ENCODE results near the gene UBL7. TPM values are rescaled to one million over a fixed set of nuclear protein-coding genes. Genes with fewer than 3 reads are reported as not detected.
A peak's percentile ranks its signal among the peaks of the same experiment; 100 is the strongest.

The UBL7 gene
- polyA plus RNA-seq, 3 donors = 65.0 to 71.4 (median 69.2) TPM

DNA sequence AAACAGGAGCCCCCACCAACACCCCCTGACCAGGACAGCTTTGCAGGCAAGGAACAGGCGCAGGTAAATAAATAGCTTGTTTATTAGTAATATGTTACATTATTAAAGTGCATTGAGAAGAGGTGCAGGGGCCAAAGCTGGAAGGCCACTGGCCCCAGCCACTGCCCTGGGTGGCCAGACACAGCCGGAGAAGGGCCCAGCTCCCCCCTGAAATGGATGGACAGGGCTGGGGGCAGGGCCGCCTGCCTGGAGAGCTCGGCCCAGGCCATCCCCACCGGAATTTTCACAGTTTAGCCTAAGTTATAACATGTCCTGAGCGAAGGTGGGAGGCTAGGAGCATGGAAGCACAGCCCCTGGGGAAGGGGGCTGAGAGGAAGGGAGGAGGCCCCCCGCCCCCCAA, 51.7 kb downstream of the UBL7 start:
- no peak for DNase-seq (ENCODE audit: low read depth in 3 of 3, low spot score in 2 of 3)

DNA sequence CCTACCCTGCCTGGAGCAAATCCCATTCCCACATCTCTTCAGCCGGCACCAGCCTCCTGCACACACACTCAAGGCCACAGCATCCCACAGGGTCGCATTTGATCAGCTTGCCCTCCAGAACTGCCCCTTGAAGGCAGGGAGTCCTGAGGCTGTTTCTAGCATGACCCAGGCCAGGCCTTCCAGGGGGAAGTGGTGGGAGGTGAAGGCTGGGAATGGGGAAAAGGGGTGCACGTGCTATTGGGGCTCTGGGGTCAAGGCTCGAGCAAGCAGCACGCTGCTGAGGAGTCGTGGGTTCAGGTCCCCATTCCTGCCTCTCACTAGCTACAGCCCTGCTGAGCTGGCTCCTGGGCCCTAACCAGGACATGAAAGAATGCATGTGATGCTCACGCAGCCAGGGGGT, 52.1 kb downstream of the UBL7 start:
- no peak for DNase-seq (ENCODE audit: low read depth in 3 of 3, low spot score in 2 of 3)

DNA sequence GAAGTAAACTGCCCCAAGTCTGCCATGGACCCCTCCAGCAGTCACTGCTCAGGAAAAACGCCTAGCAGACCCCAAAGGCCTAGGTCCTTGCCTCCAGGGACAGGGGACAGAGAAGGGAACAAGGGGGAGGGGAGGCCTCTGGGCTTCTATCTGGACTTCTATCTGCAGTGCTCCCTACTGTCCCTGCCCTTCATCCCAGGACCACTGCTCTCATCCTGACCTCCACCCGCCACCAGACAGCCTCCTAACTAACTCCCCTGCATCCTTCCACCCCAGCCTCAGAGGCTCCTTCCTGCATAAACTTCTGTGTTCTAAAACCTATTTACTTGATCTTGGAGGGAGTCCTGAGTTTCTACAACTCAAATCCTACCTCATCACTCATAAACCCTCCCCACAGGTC, 52.6 kb downstream of the UBL7 start:
- no peak for DNase-seq (ENCODE audit: low read depth in 3 of 3, low spot score in 2 of 3)

DNA sequence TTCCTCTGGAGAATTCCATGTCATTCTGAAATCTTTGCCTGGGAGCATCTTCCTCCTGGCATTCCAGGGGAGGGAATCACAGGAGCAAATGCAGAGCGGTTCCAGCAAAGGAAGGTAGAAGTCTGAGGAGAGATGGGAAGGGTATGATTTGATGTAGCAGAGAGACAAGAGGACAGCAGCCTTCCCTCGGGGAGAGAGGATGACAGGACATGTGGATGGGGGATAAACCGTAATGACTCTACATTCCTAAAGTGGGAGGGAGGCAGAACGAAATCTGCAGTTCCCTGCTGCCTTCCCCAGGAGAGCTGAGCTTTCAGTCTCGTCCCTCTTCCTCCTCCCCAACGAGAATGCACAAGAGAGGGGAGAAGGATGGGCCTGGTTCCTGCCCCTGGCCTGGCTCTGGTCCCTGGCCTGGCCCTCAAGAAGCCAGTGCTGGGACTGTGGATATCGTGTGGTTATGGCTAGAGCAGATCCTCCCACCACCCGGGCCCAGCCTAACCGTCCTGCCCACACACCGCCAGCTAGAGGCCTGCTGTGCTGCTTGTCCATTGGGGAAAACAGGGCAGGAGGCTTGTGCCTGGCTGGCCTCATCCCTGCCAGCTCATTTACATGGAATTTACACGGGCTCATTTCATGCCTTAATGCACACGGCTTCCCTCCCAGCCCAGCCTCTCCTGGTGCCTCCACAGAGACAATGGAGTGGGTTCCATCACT, 53.8 kb downstream of the UBL7 start:
- DNase-seq (ENCODE audit: low read depth in 3 of 3, low spot score in 2 of 3) = peak in 2 of 3 donors; percentile 45 to 47

DNA sequence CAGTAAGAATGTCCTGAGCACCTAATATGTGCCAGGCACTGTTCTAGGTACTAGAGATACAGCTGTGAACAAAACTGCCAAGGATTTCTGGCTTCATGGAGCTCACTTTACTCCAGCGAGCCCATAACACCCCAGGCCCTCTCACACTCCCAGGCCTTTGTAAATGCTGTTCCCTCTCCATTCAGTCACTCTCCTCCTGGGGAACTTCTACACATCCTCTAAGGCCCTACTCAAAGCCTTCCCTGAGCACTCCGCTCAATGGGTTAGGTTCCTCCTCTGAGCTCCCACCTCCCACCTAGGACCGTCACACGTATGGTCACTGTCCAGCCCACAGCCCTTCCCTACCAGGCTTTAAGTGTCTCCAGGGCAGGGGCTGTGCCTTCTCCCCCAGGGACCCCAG, 54.4 kb downstream of the UBL7 start:
- no peak for DNase-seq (ENCODE audit: low read depth in 3 of 3, low spot score in 2 of 3)

DNA sequence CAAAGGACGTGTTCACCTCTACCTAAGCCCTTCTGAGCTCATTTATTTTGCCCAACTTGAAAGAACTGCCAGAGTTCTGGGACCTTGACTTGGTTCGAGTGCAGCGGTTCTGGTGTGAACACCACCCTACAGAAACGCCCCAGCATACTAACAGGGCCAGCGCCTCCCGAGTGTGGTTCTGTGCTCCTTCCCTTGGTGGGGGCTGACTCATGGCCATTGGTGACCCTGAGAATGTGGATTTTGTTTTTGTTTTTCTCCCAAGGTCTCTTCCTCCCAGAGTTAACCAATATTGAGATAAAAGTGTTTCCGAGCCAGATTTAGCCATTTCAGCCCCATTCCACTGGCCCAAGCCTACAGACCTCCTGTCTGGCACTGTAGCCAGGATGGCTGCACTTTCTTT, 55.1 kb downstream of the UBL7 start:
- no peak for DNase-seq (ENCODE audit: low read depth in 3 of 3, low spot score in 2 of 3)

DNA sequence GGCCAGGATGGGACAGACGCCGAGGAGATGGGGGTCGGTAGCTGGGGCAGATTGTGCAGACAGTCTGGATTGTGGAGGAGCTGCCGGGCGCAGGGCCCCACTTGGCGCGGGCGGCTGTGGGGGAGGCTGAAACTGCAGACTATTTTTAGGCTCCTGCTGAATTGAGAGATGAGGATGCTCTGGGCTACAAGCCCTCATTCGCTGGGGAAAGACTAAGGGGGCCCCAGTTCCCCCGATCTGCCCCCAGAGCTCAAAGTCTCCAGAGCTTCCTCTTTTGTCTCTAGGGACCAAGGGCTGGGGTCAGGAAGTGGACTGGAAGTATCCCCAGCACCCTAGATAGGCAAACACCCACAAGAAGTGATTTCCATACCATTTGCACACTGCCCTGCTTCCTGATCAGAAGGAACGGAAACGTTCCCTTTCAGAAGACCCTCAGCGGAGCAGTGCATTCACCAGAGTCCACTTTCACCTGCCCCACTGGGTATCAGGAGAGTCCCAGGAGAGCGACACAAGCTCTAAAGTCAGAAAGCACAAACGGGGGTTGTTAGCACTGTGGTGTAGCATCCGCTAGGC, 56.9 kb downstream of the UBL7 start:
- no peak for DNase-seq (ENCODE audit: low read depth in 3 of 3, low spot score in 2 of 3)

DNA sequence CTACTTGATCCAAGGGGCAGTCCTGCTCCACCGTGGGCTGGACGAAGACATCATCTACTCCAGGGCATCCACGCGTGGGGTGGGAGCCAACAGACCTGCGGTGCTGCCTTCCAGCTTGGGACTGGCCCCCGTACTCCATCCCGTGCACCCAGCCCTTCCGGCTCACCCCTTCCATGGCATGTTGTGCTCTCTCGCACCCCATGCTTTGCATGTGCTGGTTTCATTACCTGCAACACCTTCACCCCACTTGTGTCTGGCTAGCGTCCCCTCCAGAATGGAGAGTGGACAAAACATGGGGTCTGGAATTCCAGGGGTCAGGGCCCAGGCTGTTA, 57.4 kb downstream of the UBL7 start:
- DNase-seq (ENCODE audit: low read depth in 3 of 3, low spot score in 2 of 3) = no peak

DNA sequence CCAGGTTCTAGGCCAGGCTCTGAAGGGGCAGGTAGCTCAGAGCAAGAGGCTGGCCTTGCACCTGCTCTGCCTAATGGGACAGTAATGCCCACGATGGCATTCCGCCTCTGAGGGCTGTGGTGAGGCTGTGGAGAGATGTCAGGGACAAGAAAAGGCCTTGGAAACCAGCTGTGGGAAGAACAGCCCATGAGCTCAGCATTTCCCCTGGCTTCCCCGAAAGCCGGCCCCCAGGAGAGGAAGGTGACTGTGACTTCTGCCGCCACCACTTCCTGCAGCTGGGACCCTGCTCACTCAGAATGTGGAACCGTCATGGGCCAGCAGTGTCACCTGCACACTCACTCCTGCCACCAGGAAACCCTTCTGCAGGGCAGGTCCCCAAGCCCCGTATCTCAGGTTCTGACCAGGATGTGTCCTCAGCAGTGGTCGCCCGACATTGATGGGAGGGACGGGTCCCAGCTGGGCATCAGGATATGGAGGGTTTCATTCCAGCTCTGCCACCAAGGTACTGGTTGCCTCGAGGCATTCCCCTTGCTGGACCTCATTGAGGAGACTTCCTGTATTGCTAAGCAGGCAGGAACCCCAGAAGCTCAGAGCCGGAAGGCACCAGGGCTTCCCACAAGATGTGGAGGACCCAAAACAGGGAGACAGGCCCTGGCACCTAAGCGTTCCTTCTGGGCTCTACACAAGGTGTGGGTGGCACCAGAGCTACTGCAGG, 57.9 kb downstream of the UBL7 start:
- DNase-seq (ENCODE audit: low read depth in 3 of 3, low spot score in 2 of 3) = no peak

DNA sequence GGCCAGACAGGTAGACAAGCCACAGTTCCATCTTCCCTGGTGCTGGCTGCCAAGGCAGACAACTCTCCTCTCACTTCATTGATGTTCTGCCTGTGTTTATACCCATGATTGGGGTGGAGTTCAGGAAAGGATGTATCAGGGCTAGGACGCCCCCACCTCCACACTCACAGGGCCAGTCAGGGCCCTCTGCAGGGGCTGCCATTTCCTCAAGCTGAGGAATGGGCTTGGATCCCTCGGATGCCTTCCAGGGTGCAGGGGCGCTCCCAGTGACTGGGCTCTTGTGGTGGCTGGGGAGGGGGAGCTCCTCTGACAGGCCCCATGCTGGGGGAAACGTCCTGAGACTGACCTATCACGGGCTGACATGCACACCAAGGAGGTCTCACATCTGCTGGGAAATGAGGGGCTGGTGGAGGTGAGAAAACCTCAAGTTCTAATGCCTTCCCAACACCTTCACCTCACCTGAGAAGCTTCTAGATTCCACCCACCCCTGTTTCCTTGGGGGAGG, 58.6 kb downstream of the UBL7 start:
- no peak for DNase-seq (ENCODE audit: low read depth in 3 of 3, low spot score in 2 of 3)

DNA sequence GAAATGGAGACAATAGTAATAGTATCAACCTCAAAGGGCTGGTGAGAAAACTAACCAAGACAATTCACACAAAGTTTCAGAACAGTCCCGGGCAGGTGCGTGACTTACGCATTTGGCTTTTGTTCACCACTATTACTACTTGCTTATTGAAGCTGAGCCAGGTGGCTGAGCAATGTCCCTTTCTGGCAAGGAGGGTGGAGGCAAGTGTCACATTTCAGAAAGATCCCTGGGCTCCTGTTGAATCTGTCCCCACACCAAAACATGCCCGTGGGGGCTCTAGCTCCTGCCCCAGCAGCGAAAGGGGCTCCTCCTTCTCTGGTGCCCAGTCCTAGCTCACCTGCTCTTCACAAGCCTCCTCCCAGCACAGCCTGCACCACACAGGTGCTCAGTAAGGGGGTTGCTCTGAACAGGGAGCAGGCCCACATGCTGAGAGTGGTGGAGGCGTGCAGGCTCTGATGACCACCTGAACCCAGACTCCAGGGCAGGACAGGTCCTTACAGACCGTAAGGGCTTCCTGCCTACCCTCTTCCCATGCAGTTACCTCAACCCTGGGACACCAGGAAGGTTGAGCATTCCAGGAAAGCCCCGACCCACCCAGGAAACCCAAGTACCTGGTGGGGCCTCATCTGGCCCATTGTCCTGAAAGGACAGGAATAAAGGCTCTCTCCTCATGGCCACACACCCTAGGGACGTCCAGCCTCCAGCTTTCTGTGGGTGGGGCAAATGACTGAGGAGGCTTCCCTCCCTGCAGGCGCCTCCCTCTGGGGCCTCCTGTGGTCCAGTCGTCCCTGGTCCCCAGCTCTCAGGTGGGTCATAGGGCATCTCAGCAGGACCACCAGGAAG, 59.8 kb downstream of the UBL7 start:
- DNase-seq (ENCODE audit: low read depth in 3 of 3, low spot score in 2 of 3) = no peak

DNA sequence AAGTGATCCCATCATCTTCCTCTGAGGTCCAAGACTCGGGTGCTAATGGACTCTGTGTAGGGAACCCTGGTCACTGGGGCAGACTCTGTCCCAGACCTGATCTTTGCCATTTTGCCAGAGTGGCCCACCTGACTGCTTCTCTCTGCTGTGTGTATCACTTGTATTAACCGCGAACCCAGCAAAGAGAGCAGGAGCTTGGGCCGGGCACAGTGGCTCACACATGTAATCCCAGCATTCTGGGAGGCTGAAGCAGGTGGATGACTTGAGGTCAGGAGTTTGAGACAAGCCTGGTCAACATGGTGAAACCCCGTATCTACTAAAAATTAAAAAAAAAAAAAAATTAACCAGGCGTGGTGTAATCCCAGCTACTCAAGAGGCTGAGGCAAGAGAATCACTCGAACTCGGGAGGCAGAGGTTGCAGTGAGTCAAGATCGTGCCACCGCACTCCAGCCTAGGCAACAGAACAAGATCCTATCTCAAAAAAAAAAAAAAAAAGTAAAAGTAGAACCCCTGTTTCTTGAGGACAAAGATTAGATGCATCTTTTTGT, 60.6 kb downstream of the UBL7 start:
- no peak for DNase-seq (ENCODE audit: low read depth in 3 of 3, low spot score in 2 of 3)

DNA sequence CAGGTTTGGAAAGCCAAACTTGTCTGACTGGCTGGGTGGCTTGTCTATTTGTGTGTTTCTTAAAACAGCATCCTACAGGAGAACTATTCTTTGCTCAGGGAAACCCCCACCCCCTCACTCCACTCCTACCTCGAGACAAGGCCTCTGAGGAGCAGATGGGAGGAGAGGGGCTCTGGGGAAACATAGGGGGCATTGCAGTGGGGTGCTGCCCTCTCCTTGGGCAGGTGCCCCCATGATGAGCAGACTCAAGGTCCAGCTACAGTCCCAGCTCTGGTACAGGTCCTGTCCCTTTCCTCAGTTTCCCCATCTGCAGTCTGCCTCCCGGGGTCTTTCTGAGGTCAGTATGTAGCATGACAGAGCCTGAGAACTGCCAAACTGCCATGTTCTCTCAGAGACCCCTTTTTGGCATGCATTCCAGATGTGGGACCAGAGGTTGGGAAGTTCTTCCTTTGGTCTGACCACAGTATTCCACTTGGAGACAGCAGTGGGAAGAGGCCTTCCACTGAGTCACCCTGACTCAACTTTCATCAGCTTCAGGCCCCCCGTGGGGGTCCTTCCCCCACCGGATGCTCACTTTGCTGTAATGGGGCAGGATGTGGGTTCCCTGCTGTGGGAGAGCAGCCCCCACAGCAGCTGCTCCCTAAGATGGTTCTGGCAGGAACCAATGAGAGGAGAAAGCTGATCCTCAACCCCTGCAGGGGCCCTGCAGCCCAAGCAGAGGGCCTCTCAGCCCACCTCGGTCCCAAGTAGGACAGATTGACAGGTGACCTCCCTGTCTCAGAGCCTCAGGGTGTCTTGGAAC, 61.2 kb downstream of the UBL7 start:
- no peak for DNase-seq (ENCODE audit: low read depth in 3 of 3, low spot score in 2 of 3)

DNA sequence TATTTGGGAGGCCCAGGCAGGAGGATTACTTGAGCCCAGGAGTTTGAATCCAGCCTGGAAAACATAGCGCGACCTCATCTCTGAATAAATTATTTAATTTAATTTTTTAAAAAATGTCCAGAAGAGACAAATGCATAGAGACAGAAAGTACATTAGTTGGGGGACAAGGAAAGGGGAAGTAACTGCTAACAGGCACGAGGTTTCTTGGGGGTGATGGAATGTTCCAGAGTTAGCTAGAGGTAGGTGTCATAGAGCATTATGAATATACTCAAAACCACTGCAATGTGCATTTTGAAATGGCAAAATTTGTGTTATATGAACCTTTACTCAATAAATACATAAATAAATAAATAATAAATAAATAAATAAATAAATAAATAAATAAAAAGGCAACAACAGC, 61.9 kb downstream of the UBL7 start:
- no peak for DNase-seq (ENCODE audit: low read depth in 3 of 3, low spot score in 2 of 3)

DNA sequence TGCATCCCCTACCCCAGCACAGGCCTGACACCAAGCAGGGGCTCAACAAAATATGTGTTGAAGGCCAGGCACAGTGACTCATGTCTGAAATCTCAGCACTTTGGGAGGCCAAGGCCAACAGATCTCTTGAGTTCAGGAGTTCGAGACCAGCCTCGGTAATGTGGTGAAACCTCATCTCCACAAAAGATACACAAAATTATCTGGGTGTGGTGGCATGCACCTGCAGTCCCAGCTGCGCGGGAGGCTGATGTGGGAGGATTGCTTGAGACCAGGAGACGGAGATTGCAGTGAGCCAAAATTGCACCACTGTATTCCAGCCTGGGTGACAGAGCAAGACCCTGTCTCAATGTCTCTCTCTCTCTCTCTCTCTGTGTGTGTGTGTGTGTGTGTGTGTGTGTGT, 62.8 kb downstream of the UBL7 start:
- no peak for DNase-seq (ENCODE audit: low read depth in 3 of 3, low spot score in 2 of 3)

DNA sequence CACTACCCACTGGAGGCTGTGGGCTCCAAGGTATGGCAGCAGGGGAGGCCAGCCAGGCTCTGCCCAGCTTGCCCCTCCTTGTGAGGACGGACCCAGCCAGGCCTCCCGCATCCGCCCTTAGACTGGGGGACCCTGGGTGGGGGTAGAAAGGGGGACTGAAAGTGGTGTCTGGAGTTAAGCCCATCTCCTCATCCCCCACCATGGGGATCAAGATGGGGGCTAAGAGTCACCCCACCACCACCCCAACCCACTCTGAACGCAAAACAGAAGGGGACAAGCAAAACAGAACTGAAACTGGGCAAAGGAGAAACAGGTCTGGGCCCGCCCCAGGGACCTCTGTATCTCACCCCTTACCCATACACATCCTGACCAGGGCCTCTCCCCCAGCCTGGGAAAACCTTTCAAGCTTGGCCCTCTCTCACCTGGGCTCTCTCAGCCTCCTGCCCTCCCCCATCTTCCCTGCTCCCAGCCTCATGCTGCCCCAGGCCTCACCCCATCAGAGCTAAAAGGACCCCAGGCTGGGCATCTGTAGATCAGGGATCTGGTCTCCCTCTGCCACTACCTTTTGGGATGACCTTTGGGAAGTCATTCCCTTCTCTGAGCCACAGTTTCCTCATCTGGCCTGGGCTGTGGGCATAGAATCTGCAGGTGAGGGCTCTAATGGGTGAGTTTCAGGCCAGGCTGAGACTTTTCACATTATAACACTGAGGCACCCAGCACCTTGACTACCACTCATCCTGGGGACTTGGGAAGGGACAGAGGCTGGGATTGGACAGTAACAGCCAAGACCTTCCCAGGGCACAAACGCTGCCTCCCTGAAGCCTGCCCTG, 63.5 kb downstream of the UBL7 start:
- no peak for DNase-seq (ENCODE audit: low read depth in 3 of 3, low spot score in 2 of 3)

DNA sequence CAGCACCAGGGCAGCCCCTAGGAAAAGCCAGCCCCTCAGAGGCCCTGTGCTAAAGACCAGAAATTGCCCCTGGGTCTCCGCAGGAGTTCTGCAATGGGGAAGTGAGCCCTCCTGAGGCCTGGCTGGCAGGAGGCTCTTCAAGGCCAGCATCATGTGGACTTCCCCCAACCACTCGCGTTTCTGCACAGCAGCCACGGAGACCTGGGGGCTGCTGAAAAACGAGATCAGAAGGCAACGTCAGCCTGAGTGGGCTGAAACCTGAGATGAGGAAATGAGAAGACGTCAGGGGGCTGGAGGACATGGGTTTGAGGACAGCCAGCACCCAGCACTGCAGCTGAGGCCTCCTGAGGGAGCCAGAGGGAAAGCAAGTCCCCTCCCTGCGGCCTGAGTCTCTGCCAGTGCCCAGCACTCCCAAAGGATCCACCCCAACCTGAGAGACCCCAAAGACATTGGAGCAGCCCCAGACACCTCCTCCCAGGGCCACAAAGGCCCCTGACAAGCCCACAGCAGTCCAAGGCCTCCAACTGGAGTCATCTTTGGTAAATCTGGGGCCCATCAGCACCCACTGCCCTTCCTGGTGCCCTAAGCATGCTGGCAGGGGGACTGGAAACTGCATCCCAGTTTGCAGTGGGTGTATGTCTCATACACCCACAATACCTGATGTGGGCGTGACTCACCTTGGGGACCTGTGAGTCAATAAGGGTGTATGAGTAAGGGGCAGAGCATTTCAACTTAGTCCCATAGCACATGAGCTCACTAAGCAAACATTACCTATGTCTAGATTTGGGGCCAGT, 64.3 kb downstream of the UBL7 start:
- no peak for DNase-seq (ENCODE audit: low read depth in 3 of 3, low spot score in 2 of 3)

DNA sequence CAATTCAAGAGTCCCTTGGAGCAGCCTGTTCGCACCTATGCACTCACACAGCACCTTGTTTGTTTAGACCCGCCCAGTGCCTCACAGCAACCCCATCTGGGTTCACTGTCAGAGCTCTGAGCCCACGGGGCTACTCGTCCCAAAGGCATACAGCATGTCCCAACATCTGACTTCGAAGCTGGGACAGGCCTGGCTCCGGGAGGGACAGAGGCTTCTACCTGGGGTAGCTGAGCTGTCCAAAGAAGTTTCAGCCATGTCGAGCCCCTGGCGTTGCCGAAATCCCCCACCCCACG, 64.9 kb downstream of the UBL7 start:
- DNase-seq (ENCODE audit: low read depth in 3 of 3, low spot score in 2 of 3) = no peak
